Measurements from ENCODE around the gene TSHR.

GRCh38 chr14:80978403-80978802 lies 23.0 kb downstream of the TSHR start:
- TF ChIP-seq, protein P1, sequence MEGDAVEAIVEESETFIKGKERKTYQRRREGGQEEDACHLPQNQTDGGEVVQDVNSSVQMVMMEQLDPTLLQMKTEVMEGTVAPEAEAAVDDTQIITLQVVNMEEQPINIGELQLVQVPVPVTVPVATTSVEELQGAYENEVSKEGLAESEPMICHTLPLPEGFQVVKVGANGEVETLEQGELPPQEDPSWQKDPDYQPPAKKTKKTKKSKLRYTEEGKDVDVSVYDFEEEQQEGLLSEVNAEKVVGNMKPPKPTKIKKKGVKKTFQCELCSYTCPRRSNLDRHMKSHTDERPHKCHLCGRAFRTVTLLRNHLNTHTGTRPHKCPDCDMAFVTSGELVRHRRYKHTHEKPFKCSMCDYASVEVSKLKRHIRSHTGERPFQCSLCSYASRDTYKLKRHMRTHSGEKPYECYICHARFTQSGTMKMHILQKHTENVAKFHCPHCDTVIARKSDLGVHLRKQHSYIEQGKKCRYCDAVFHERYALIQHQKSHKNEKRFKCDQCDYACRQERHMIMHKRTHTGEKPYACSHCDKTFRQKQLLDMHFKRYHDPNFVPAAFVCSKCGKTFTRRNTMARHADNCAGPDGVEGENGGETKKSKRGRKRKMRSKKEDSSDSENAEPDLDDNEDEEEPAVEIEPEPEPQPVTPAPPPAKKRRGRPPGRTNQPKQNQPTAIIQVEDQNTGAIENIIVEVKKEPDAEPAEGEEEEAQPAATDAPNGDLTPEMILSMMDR (IDR thresholded peaks at IDR 0.05) = no peak
- no peak for TF ChIP-seq POLR2A (IDR thresholded peaks at IDR 0.05)
